ENCODE measurements around the gene OR52A1.

GRCh38 chr11:5137014-5137413, 17.5 kb downstream of the OR52A1 start:
- TF ChIP-seq EZH2 (IDR thresholded peaks at IDR 0.05; ENCODE audit: insufficient read depth, poor library complexity, severe bottlenecking) = no peak
- no peak for TF ChIP-seq EZH2phosphoT487 (IDR thresholded peaks at IDR 0.05; ENCODE audit: insufficient read depth, low read depth)

Measured in GM23248 (cell line).